ENCODE measurements around the gene ITGB5. TPM values are rescaled to one million over a fixed set of nuclear protein-coding genes. Genes with fewer than 3 reads are reported as not detected.
A peak's percentile ranks its signal among the peaks of the same experiment; 100 is the strongest.

ITGB5 gene
- polyA plus RNA-seq, 2 of the 4 experiments (the other 2 are of a cell fraction) = 201 to 260 TPM

DNA sequence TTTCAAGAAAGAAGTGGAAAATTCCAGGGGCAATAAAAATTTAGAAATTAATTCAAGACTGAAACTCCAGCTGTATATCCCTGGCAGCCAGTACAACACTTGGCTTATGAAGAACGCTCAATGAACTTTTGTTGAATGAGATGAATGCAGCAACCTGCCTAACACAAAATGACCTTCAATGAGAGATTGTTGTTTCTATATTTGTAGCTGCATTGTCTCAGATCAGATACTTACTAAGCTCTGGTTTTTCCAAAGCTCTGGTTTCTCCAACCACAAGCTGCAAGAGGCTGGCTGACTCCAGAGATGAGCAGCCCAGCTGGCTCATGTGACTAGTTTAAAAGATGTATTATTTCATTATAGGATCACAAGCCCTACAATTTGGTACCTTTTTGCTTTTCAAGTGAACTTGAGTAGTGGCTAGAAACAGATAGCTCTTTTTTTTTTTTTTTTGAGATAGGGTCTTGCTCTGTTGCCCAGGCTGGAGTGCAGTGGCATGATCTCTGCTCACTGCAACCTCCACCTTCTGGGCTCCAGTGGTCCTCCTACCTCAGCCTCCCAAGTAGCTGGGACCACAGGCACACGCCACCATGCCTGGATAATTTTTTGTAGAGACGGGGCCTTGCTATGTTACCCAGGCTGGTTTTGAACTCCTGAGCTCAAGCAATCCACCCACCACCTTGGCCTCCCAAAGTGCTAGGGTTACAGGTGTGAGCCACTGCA, 99.5 kb downstream of the ITGB5 start:
- WGBS (ENCODE audit: missing lambda C conversion rate) = 84% methylated on average over 3 of the region's 3 CpGs
- ATAC-seq = peak in 1 of 2 experiments; percentile 4; a peak in 1 of 6 replicates
- no peak overlapping the region for H3K4me3 ChIP-seq

GRCh38 chr3:124786511-124787241, 100.5 kb downstream of the ITGB5 start:
- peak; percentile 23 for FAIRE-seq
- CTCF ChIA-PET = interaction anchor here (0.6 to 13.7 kb wide), 42 partner anchors 9 to 207 kb away, joined by 3 to 205 read pairs (median 5); partner anchors contain the start of gene ITGB5

More for the DNA sequence above, 99.5 kb downstream of the ITGB5 start:
- CTCF ChIA-PET = interaction anchor here (0.7 to 13.7 kb wide), 28 partner anchors 9 to 140 kb away, joined by 3 to 205 read pairs (median 7); no protein-coding TSS in a partner anchor
- DNase-seq (ENCODE audit: low read depth in 1 of 2, low spot score in 1 of 2) (no peak), FAIRE-seq (no peak)
- peaks cover 57% of the 10 kb centered on the region for H3K4me1 ChIP-seq
- peak overlapping the region; percentile 76 to 85 for H3K27ac ChIP-seq
- no peaks in the 10 kb centered on the region for H3K9me3 ChIP-seq
- H3K4me2 ChIP-seq = peak overlapping the region; percentile 54
- TF ChIP-seq MAFK (IDR thresholded peaks at IDR 0.05; ENCODE audit: partially characterized antibody) (no peak), KDM1A (IDR thresholded peaks at IDR 0.05; ENCODE audit: low read depth) (no peak), SREBF2 (IDR thresholded peaks at IDR 0.05) (no peak), NPAS2 (CRISPR knock-in tag; IDR thresholded peaks at IDR 0.05; ENCODE audit: borderline replicate concordance) (no peak), MAZ (IDR thresholded peaks at IDR 0.05; ENCODE audit: borderline replicate concordance, low read depth, low read length) (no peak), ZNF302 (CRISPR knock-in tag; IDR thresholded peaks at IDR 0.05) (no peak), EHMT2 (IDR thresholded peaks at IDR 0.05; ENCODE audit: low read depth) (no peak), FOSL2 (IDR thresholded peaks at IDR 0.05) (no peak), FOSL2 (CRISPR knock-in tag; IDR thresholded peaks at IDR 0.05) (no peak), CHD2 (IDR thresholded peaks at IDR 0.05; ENCODE audit: low read length, partially characterized antibody) (no peak), HDAC2 (IDR thresholded peaks at IDR 0.05) (no peak), ZSCAN20 (CRISPR knock-in tag; IDR thresholded peaks at IDR 0.05) (no peak), CBX8 (IDR thresholded peaks at IDR 0.05) (no peak), CHD4 (IDR thresholded peaks at IDR 0.05; ENCODE audit: borderline replicate concordance) (no peak), NFE2L2 (conservative IDR thresholded peaks at IDR 0.05; ENCODE audit: low read length) (no peak)
- TF ChIP-seq, protein P1, sequence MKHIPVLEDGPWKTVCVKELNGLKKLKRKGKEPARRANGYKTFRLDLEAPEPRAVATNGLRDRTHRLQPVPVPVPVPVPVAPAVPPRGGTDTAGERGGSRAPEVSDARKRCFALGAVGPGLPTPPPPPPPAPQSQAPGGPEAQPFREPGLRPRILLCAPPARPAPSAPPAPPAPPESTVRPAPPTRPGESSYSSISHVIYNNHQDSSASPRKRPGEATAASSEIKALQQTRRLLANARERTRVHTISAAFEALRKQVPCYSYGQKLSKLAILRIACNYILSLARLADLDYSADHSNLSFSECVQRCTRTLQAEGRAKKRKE (CRISPR knock-in tag; IDR thresholded peaks at IDR 0.05; ENCODE audit: low read depth) = no peak
- POLR2A ChIA-PET = interaction anchor here (0.9 to 3.3 kb wide), 2 partner anchors 99 to 114 kb away, joined by 3 to 22 read pairs; partner anchors contain the start of gene ITGB5

More at GRCh38 chr3:124786511-124787241, 100.5 kb downstream of the ITGB5 start:
- peak; percentile 62 to 65 for ATAC-seq
- peaks cover 58% of the 10 kb centered on the region for H3K4me1 ChIP-seq
- H3K9me3 ChIP-seq = no peaks in the 10 kb centered on the region
- POLR2A ChIA-PET = interaction anchor here (1.0 to 3.3 kb wide), 3 partner anchors 10 to 100 kb away, joined by 3 to 22 read pairs (median 5); partner anchors contain the start of gene ITGB5
- WGBS (ENCODE audit: missing lambda C conversion rate) = 46% methylated on average over 6 of the region's 6 CpGs
- peak in 1 of 2 experiments; percentile 66 for DNase-seq (ENCODE audit: low read depth in 1 of 2, low spot score in 1 of 2)
- TF ChIP-seq, protein P2, sequence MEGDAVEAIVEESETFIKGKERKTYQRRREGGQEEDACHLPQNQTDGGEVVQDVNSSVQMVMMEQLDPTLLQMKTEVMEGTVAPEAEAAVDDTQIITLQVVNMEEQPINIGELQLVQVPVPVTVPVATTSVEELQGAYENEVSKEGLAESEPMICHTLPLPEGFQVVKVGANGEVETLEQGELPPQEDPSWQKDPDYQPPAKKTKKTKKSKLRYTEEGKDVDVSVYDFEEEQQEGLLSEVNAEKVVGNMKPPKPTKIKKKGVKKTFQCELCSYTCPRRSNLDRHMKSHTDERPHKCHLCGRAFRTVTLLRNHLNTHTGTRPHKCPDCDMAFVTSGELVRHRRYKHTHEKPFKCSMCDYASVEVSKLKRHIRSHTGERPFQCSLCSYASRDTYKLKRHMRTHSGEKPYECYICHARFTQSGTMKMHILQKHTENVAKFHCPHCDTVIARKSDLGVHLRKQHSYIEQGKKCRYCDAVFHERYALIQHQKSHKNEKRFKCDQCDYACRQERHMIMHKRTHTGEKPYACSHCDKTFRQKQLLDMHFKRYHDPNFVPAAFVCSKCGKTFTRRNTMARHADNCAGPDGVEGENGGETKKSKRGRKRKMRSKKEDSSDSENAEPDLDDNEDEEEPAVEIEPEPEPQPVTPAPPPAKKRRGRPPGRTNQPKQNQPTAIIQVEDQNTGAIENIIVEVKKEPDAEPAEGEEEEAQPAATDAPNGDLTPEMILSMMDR (IDR thresholded peaks at IDR 0.05) = peak; percentile 65
- TF ChIP-seq GATA3 (IDR thresholded peaks at IDR 0.05; ENCODE audit: borderline replicate concordance) (peak; percentile 62), JUN (IDR thresholded peaks at IDR 0.05) (0 out of 5 replicates have a peak, but pooled peaks of 1 of the 2 experiments have one; percentile 19), RNF2 (IDR thresholded peaks at IDR 0.05; ENCODE audit: borderline replicate concordance, low read depth) (no peak), NR3C1 (IDR thresholded peaks at IDR 0.05) (no peak), SMC3 (IDR thresholded peaks at IDR 0.05) (peak; percentile 86), RAD21 (conservative IDR thresholded peaks at IDR 0.05 in 1 of 2, IDR thresholded peaks at IDR 0.05 in 1 of 2) (peak; percentile 71 to 78), RFX5 (IDR thresholded peaks at IDR 0.05) (no peak)
- peak overlapping the region; percentile 54 for H3K4me2 ChIP-seq
- H3K4me3 ChIP-seq = no peak overlapping the region
- peak overlapping the region; percentile 76 to 85 for H3K27ac ChIP-seq
